HCT116 (cell line): ENCODE data around the gene RIMS1. TPM values are rescaled to one million over a fixed set of nuclear protein-coding genes. Genes with fewer than 3 reads are reported as not detected.

Experiments used
- ATAC-seq: fragments of 200-7000 bp; cut with Tn5 transposase; 2 replicates; pipeline ENCODE4 v1.9.1; 2020; ENCODE audit warnings: mild to moderate bottlenecking, moderate library complexity
- Bru-seq: library from RNA; stranded (reverse); fragments of 400-500 nt; gene quantifications from one replicate; lab custom pipeline; 2021; lab: Mats Ljungman, UMichigan
- BruChase-seq, 2 experiments: library from RNA; stranded (reverse); fragments of 400-500 nt; gene quantifications; one replicate each; lab custom pipeline; 2021; lab: Mats Ljungman, UMichigan
- BruUV-seq: library from RNA; stranded (reverse); fragments of 400-500 nt; replicated peaks from 2 replicates; lab custom pipeline; 2021; lab: Mats Ljungman, UMichigan
- CTCF ChIA-PET: fragments of 300-600 bp; sonication (Branson Sonifier 250); formaldehyde crosslinking; loops from one replicate; lab custom pipeline; 2021; ENCODE audit warnings: antibody characterized with exemption; lab: Charles Lee
- POLR2A ChIA-PET: fragments of 300-600, 350-600 bp; sonication (Branson Sonifier 250); formaldehyde crosslinking; loops from one replicate; lab custom pipeline; 2021; ENCODE audit warnings: antibody characterized with exemption; lab: Charles Lee
- RAD21 ChIA-PET, 2 experiments: fragments of 300-600 bp; sonication (Branson Sonifier 250); formaldehyde crosslinking; loops; one replicate each; lab custom pipeline; 2023; ENCODE audit warnings: low total read pairs in 2 of 2; ENCODE audit not compliant: uncharacterized antibody in 2 of 2, unreplicated experiment in 2 of 2, low non-redundant PET in 1 of 2; lab: Charles Lee
- DNase-seq: peaks from one replicate; pipeline ENCODE4 v3.0.0-alpha.2; 2010; ENCODE audit warnings: low read depth, low spot score
- H2AFZ ChIP-seq: fragments of 200-600 bp; shearing (Covaris generic), sonication (generic); 2 replicates; pipeline ENCODE4 v1.6.1; 2017; ENCODE audit warnings: low read depth, mixed run types, mixed read lengths, antibody characterized with exemption, low read length; ENCODE audit not compliant: poor library complexity, severe bottlenecking
- H3K27ac ChIP-seq: 2 replicates; pipeline ENCODE4 v1.5.1; 2012; ENCODE audit warnings: low read depth, low read length
- H3K27me3 ChIP-seq: fragments of 200-600 bp; sonication (generic); 2 replicates; pipeline ENCODE4 v1.6.1; 2016; ENCODE audit warnings: mixed run types, low read length, mixed read lengths; ENCODE audit not compliant: insufficient read depth
- H3K36me3 ChIP-seq, 2 experiments: fragments of 200-500 bp in 1 of 2; fragments of 200-600 bp in 1 of 2; sonication (Bioruptor generic) in 1 of 2; sonication (generic) in 1 of 2; 2 replicates each; pipeline versions ENCODE4 v1.5.1 to v1.6.1; 2014 to 2016; ENCODE audit warnings: low read length in 2 of 2, inconsistent platforms in 1 of 2, mixed read lengths in 1 of 2, mixed run types in 1 of 2; ENCODE audit not compliant: insufficient read depth in 2 of 2, control insufficient read depth in 1 of 2
- H3K4me1 ChIP-seq, 2 experiments: fragments of 200-600 bp in 1 of 2; sonication (generic) in 1 of 2; 2 replicates each; pipeline versions ENCODE4 v1.5.1 to v1.6.1; 2012 to 2017; ENCODE audit warnings: low read length in 2 of 2, inconsistent platforms in 1 of 2, mild to moderate bottlenecking in 1 of 2, mixed read lengths in 1 of 2, mixed run types in 1 of 2, moderate library complexity in 1 of 2; ENCODE audit not compliant: insufficient read depth in 2 of 2, control insufficient read depth in 1 of 2
- H3K4me2 ChIP-seq: fragments of 200-600 bp; sonication (generic); 2 replicates; pipeline ENCODE4 v1.6.1; 2017; ENCODE audit warnings: mixed run types, low read length, mixed read lengths
- H3K4me3 ChIP-seq, 2 experiments: fragments of 200-600 bp in 1 of 2; sonication (generic) in 1 of 2; replicated peaks in 1 of 2; 2 replicates each; pipeline ENCODE4 v1.5.1; 2011 to 2016; ENCODE audit warnings: low read length in 2 of 2, control low read depth in 1 of 2, low read depth in 1 of 2, mild to moderate bottlenecking in 1 of 2, mixed read lengths in 1 of 2, mixed run types in 1 of 2
- H3K79me2 ChIP-seq: fragments of 200-600 bp; sonication (generic); 2 replicates; pipeline ENCODE4 v1.6.1; 2017; ENCODE audit warnings: mild to moderate bottlenecking, mixed run types, low read length, moderate library complexity, mixed read lengths; ENCODE audit not compliant: insufficient read depth
- H3K9ac ChIP-seq: fragments of 200-600 bp; sonication (generic); 2 replicates; pipeline ENCODE4 v1.6.1; 2016; ENCODE audit warnings: low read length, mixed read lengths
- H3K9me2 ChIP-seq: fragments of 200-600 bp; sonication (generic), shearing (Covaris generic); 2 replicates; pipeline ENCODE4 v1.6.1; 2017; ENCODE audit warnings: mixed run types, mild to moderate bottlenecking, moderate library complexity; ENCODE audit not compliant: insufficient read depth
- H3K9me3 ChIP-seq, 2 experiments: fragments of 200-500 bp in 1 of 2; fragments of 200-600 bp in 1 of 2; sonication (Bioruptor generic) in 1 of 2; sonication (generic) in 1 of 2; 2 replicates each; pipeline ENCODE4 v1.6.1; 2014 to 2017; ENCODE audit warnings: low read length in 2 of 2, mixed read lengths in 2 of 2, inconsistent platforms in 1 of 2, low read depth in 1 of 2, mild to moderate bottlenecking in 1 of 2, mixed run types in 1 of 2, moderate library complexity in 1 of 2; ENCODE audit not compliant: control insufficient read depth in 1 of 2, insufficient read depth in 1 of 2
- H4K20me1 ChIP-seq: fragments of 200-600 bp; sonication (generic), shearing (Covaris generic); 2 replicates; pipeline ENCODE4 v1.6.1; 2017; ENCODE audit warnings: mixed run types, mild to moderate bottlenecking, moderate library complexity; ENCODE audit not compliant: insufficient read depth
- CEBPB ChIP-seq: IDR thresholded peaks from 2 replicates; pipeline ENCODE4 v1.6.1; 2012; ENCODE audit warnings: low read depth
- EGR1 ChIP-seq: IDR thresholded peaks from 2 replicates; pipeline ENCODE4 v1.6.1; 2012; ENCODE audit warnings: low read depth
- EZH2 ChIP-seq: fragments of 200-600 bp; sonication (generic); IDR thresholded peaks from 2 replicates; pipeline ENCODE4 v1.6.1; 2017; ENCODE audit warnings: antibody characterized with exemption, mixed run types
- FOSL1 ChIP-seq: IDR thresholded peaks from 2 replicates; pipeline ENCODE4 v1.6.1; 2012; ENCODE audit warnings: low read depth
- POLR2A ChIP-seq: IDR thresholded peaks from 2 replicates; pipeline ENCODE4 v1.7.0; 2011; ENCODE audit warnings: borderline replicate concordance; ENCODE audit not compliant: insufficient read depth, insufficient read length; ENCODE audit errors: extremely low read depth
- RAD21 ChIP-seq: IDR thresholded peaks from 2 replicates; pipeline ENCODE4 v1.6.1; 2012; ENCODE audit warnings: low read depth, mild to moderate bottlenecking
- SIN3A ChIP-seq: IDR thresholded peaks from 2 replicates; pipeline ENCODE4 v1.6.1; 2012; ENCODE audit warnings: low read depth
- ZNF274 ChIP-seq: fragments of 200-500 bp; sonication (Bioruptor generic); IDR thresholded peaks from 2 replicates; pipeline ENCODE4 v1.6.1; 2014; ENCODE audit warnings: mild to moderate bottlenecking, low read depth, low read length, inconsistent platforms
- intact Hi-C: fragments of 100-400 bp; cut with micrococcal nuclease; formaldehyde crosslinking; loops from 2 replicates; pipeline ENCODE4 v1.10.0; 2022
- long read RNA-seq: library from polyadenylated mRNA; unstranded; transcript quantifications from one replicate; pipeline ENCODE4 v2.0.0, GENCODE V29; 2021; ENCODE audit not compliant: unreplicated experiment
- polyA plus RNA-seq: library from polyadenylated mRNA; unstranded; fragments of >200 nt; gene quantifications from 2 replicates; pipeline ENCODE4 v1.2.1, GENCODE V29; 2012; ENCODE audit warnings: missing spikeins
- total RNA-seq: library from RNA; stranded (reverse); gene quantifications from one replicate; pipeline ENCODE4 v1.2.1, GENCODE V29; 2021; ENCODE audit not compliant: unreplicated experiment

RIMS1 gene
- total RNA-seq (not detected), Bru-seq, nascent RNA (percentile 1 among the genes with signal in this experiment), BruChase-seq, experiment 1, labeled RNA remaining after a 6-hour chase (percentile 2 among the genes with signal in this experiment), BruChase-seq, experiment 2, labeled RNA remaining after a 2-hour chase (percentile 1 among the genes with signal in this experiment)
- polyA plus RNA-seq: not detected in 2 replicates
- long read RNA-seq: 0 reads

- DNase-seq (no peak), ATAC-seq (no peak)
- Histone ChIP-seq H3K4me1 (no peaks in the 10 kb centered on the region), H3K27me3 (no peaks in the 10 kb centered on the region), H3K36me3 (no peaks in the 10 kb centered on the region), H4K20me1 (no peaks in the 10 kb centered on the region), H3K4me3 (no peak within 1 kb of the TSS), H2AFZ (no peak within 1 kb of the TSS), H3K4me2 (no peak within 1 kb of the TSS), H3K9ac (no peak within 1 kb of the TSS), H3K9me2 (no peaks in the 10 kb centered on the region), H3K79me2 (no peaks in the 10 kb centered on the region), H3K27ac (no peak within 1 kb of the TSS), H3K9me3 (peaks cover 0 to 3% of the 10 kb centered on the region in 2 experiments; a peak in 1 of 4 replicates)
- TF ChIP-seq EGR1 (no peak), RAD21 (no peak)
- intact Hi-C loops: no loop called here
- ChIA-PET RAD21 (no interaction called here), CTCF (no interaction called here), POLR2A (no interaction called here)
- no TSS peak for BruUV-seq
Measured at GRCh38 chr6:71886184-71887005, at the start of gene RIMS1. Gene RIMS1 (plus strand): TSS chr6:71886550. CDS start chr6:71887024, 474 bp downstream.

GRCh38 chr6:71851214-71851613 lies 35.1 kb upstream of the RIMS1 start:
- no TSS peak for BruUV-seq
- no peaks in the 10 kb centered on the region for H3K79me2 ChIP-seq
- intact Hi-C loops: no loop called here
- H3K9ac ChIP-seq: no peak overlapping the region
- no peaks in the 10 kb centered on the region for H3K36me3 ChIP-seq
- ChIA-PET CTCF (no interaction called here), RAD21 (no interaction called here), POLR2A (no interaction called here)
- H3K4me2 ChIP-seq: no peak overlapping the region
- H3K9me2 ChIP-seq: no peaks in the 10 kb centered on the region
- H3K4me1 ChIP-seq: no peaks in the 10 kb centered on the region
- H2AFZ ChIP-seq: no peak overlapping the region
- no peak overlapping the region for H3K27ac ChIP-seq
- DNase-seq (no peak), ATAC-seq (no peak)
- no peak for TF ChIP-seq ZNF274
- no peak for TF ChIP-seq CEBPB
- TF ChIP-seq FOSL1: no peak
- TF ChIP-seq EZH2: no peak
- no peak for TF ChIP-seq SIN3A
- no peak for TF ChIP-seq POLR2A
- no peak overlapping the region for H3K4me3 ChIP-seq
- peaks cover 0 to 3% of the 10 kb centered on the region in 2 experiments; a peak in 1 of 4 replicates for H3K9me3 ChIP-seq
- no peaks in the 10 kb centered on the region for H4K20me1 ChIP-seq
- H3K27me3 ChIP-seq: no peaks in the 10 kb centered on the region
